Upper lobe of left lung (tissue), 6 donors: ENCODE data around the gene EAF2. TPM values are rescaled to one million over a fixed set of nuclear protein-coding genes. Genes with fewer than 3 reads are reported as not detected.

Experiments
- ATAC-seq, 2 donors: fragments of 200-7000 bp; cut with Tn5 transposase; one replicate each; pipeline ENCODE4 v1.9.1; 2022; ENCODE audit warnings: mild to moderate bottlenecking in 2 of 2, moderate library complexity in 2 of 2; ENCODE audit not compliant: low FRiP score in 2 of 2
- DNase-seq, 2 donors: peaks; one replicate each; pipeline ENCODE4 v3.0.0-alpha.2; 2019 to 2020
- H3K27ac ChIP-seq, 4 donors: fragments of 200-600 bp; sonication (generic); one replicate each; pipeline ENCODE4 v1.5.1; 2016 to 2019
- H3K27me3 ChIP-seq, 4 donors: fragments of 200-600 bp; sonication (generic); one replicate each; pipeline ENCODE4 v1.5.1; 2017 to 2019
- H3K36me3 ChIP-seq, 4 donors: fragments of 200-600 bp; sonication (generic); one replicate each; pipeline ENCODE4 v1.5.1; 2016 to 2019
- H3K4me1 ChIP-seq, 4 donors: fragments of 200-600 bp; sonication (generic); one replicate each; pipeline ENCODE4 v1.5.1; 2018 to 2019
- H3K4me3 ChIP-seq, 4 donors: fragments of 200-600 bp; sonication (generic); one replicate each; pipeline ENCODE4 v1.5.1; 2017 to 2019; ENCODE audit warnings: mild to moderate bottlenecking in 2 of 4, moderate library complexity in 1 of 4
- H3K9me3 ChIP-seq, 4 donors: fragments of 200-600 bp; sonication (generic); one replicate each; pipeline ENCODE4 v1.5.1; 2018 to 2019
- CTCF ChIP-seq, 6 experiments: fragments of 450-650 bp in 4 of 6; fragments of 200-600 bp in 2 of 6; sonication (generic) in 2 of 6; IDR thresholded peaks; one replicate each; pipeline ENCODE4 v1.5.1; 2016 to 2019; ENCODE audit warnings: antibody characterized with exemption in 6 of 6
- EP300 ChIP-seq, 4 donors: sonication (generic); formaldehyde crosslinking; IDR thresholded peaks; one replicate each; pipeline ENCODE4 v1.5.1; 2017; ENCODE audit warnings: antibody characterized with exemption in 4 of 4, control low read depth in 2 of 4
- POLR2A ChIP-seq, 4 donors: fragments of 450-650 bp; IDR thresholded peaks; one replicate each; pipeline ENCODE4 v1.5.1; 2016 to 2017; ENCODE audit warnings: antibody characterized with exemption in 4 of 4, mild to moderate bottlenecking in 2 of 4
- POLR2AphosphoS5 ChIP-seq, 2 donors: sonication (generic); formaldehyde crosslinking; IDR thresholded peaks; one replicate each; pipeline ENCODE4 v1.5.1; 2017; ENCODE audit warnings: antibody characterized with exemption in 2 of 2
- WGBS, 2 donors: methylation state at CpG; one replicate each; pipeline ENCODE4 v1.1.5; 2017 to 2018; 5-methylcytosine and 5-hydroxymethylcytosine counted together
- total RNA-seq, 6 donors: library from RNA; depleted of rRNA in 4 of 6; stranded (reverse); fragments of >200 nt in 4 of 6; gene quantifications; one replicate each; pipeline versions ENCODE4 v1.1.0 to v1.2.1, GENCODE V29; 2016 to 2021
- donor health status: DM: no; HTN: no; CAD: no; lungs with moderate emphysema.
- donor health status: DM: no; HTN: yes; CAD: no; lungs with severe emphysema.

EAF2 gene
- total RNA-seq, 6 donors from 2014 or later: 3.1 to 12.8 (median 7.4) TPM

- DNase-seq: no peak
Measured at GRCh38 chr3:121818578-121818977, 16.4 kb upstream of the EAF2 start.

GRCh38 chr3:121819236-121819635, 15.8 kb upstream of the EAF2 start:
- DNase-seq (no peak), ATAC-seq (no peak)
- TF ChIP-seq EP300 (IDR thresholded peaks at IDR 0.05) (no peak), CTCF (IDR thresholded peaks at IDR 0.05) (no peak), POLR2AphosphoS5 (IDR thresholded peaks at IDR 0.05) (no peak), POLR2A (IDR thresholded peaks at IDR 0.05) (no peak)
- H3K27me3 ChIP-seq: no peaks in the 10 kb centered on the region
- peaks cover 0 to 55% (median 15%) of the 10 kb centered on the region in 4 donors for H3K36me3 ChIP-seq
- H3K9me3 ChIP-seq: peaks cover 0 to 13% (median 10%) of the 10 kb centered on the region in 4 donors
- H3K4me1 ChIP-seq: no peaks in the 10 kb centered on the region
- no peak overlapping the region for H3K27ac ChIP-seq
- 91 to 92% methylated on average over 3 of the region's 3 CpGs for WGBS, 2 donors
- H3K4me3 ChIP-seq: no peak overlapping the region

More at GRCh38 chr3:121818578-121818977, 16.4 kb upstream of the EAF2 start:
- Histone ChIP-seq H3K36me3 (peaks cover 0 to 49% (median 11%) of the 10 kb centered on the region in 4 donors), H3K27me3 (no peaks in the 10 kb centered on the region), H3K9me3 (peaks cover 0 to 9% (median 8%) of the 10 kb centered on the region in 4 donors), H3K4me1 (no peaks in the 10 kb centered on the region), H3K27ac (no peak overlapping the region), H3K4me3 (no peak overlapping the region)
- ATAC-seq: no peak
- 81 to 94% methylated on average over 2 of the region's 2 CpGs for WGBS, 2 donors
- no peak for TF ChIP-seq POLR2A (IDR thresholded peaks at IDR 0.05)
- no peak for TF ChIP-seq POLR2AphosphoS5 (IDR thresholded peaks at IDR 0.05)
- TF ChIP-seq EP300 (IDR thresholded peaks at IDR 0.05): no peak
- no peak for TF ChIP-seq CTCF (IDR thresholded peaks at IDR 0.05)

GRCh38 chr3:121821421-121822199, 13.4 kb upstream of the EAF2 start:
- DNase-seq (no peak), ATAC-seq (no peak)
- no peak for TF ChIP-seq CTCF (IDR thresholded peaks at IDR 0.05)
- TF ChIP-seq EP300 (IDR thresholded peaks at IDR 0.05): no peak
- TF ChIP-seq POLR2AphosphoS5 (IDR thresholded peaks at IDR 0.05): no peak
- TF ChIP-seq POLR2A (IDR thresholded peaks at IDR 0.05): no peak
- Histone ChIP-seq H3K9me3 (peaks cover 0 to 13% (median 10%) of the 10 kb centered on the region in 4 donors), H3K4me1 (no peaks in the 10 kb centered on the region), H3K4me3 (no peak overlapping the region), H3K27ac (no peak overlapping the region), H3K36me3 (peaks cover 6 to 79% (median 27%) of the 10 kb centered on the region in 4 donors), H3K27me3 (no peaks in the 10 kb centered on the region)
- 82 to 92% methylated on average over 2 of the region's 2 CpGs for WGBS, 2 donors

- no peak overlapping the region for H3K27ac ChIP-seq
- peaks cover 0 to 13% (median 10%) of the 10 kb centered on the region in 4 donors for H3K9me3 ChIP-seq
- H3K4me1 ChIP-seq: no peaks in the 10 kb centered on the region
- peaks cover 6 to 82% (median 25%) of the 10 kb centered on the region in 4 donors for H3K36me3 ChIP-seq
- TF ChIP-seq POLR2AphosphoS5 (IDR thresholded peaks at IDR 0.05) (no peak), CTCF (IDR thresholded peaks at IDR 0.05) (no peak), POLR2A (IDR thresholded peaks at IDR 0.05) (no peak), EP300 (IDR thresholded peaks at IDR 0.05) (no peak)
- WGBS, 2 donors: 98 to 100% methylated on average over 1 of the region's 1 CpG
- H3K4me3 ChIP-seq: no peak overlapping the region
- H3K27me3 ChIP-seq: no peaks in the 10 kb centered on the region
- DNase-seq (no peak), ATAC-seq (no peak)
Measured at GRCh38 chr3:121822973-121823372, 12.0 kb upstream of the EAF2 start.
